ENCODE data around the gene FGD6. TPM values are rescaled to one million over a fixed set of nuclear protein-coding genes. Genes with fewer than 3 reads are reported as not detected.

The FGD6 gene
- total RNA-seq, 1 experiment from 2014 or later = 14.3 TPM

DNA sequence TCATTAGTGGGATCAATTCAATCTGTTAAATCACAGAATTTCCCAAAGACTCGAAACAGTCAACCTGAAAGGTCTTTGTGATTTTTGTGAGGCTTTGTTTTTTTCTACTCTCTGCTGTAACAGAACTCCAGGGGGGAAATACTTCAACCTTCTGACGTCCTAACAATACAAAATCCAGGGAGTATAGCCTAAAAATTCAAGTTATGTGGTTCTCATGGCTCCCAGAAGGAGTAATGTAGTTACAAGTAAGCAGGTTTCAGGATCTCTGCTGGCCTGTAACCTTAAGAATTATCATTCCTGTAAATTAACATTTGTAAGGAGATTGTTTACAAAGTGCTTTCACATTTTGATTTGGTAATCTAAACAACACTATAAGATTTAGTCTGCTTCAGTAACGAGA, 40.3 kb upstream of the FGD6 start:
- DNase-seq (no peak), ATAC-seq (no peak)
- BruUV-seq (replicated peaks) = no TSS peak
- no peak for TF ChIP-seq EZH2phosphoT487 (IDR thresholded peaks at IDR 0.05; ENCODE audit: borderline replicate concordance, low read length)
- TF ChIP-seq EZH2 (IDR thresholded peaks at IDR 0.05; ENCODE audit: low read length, unreplicated experiment) = no peak
- TF ChIP-seq, protein P1, sequence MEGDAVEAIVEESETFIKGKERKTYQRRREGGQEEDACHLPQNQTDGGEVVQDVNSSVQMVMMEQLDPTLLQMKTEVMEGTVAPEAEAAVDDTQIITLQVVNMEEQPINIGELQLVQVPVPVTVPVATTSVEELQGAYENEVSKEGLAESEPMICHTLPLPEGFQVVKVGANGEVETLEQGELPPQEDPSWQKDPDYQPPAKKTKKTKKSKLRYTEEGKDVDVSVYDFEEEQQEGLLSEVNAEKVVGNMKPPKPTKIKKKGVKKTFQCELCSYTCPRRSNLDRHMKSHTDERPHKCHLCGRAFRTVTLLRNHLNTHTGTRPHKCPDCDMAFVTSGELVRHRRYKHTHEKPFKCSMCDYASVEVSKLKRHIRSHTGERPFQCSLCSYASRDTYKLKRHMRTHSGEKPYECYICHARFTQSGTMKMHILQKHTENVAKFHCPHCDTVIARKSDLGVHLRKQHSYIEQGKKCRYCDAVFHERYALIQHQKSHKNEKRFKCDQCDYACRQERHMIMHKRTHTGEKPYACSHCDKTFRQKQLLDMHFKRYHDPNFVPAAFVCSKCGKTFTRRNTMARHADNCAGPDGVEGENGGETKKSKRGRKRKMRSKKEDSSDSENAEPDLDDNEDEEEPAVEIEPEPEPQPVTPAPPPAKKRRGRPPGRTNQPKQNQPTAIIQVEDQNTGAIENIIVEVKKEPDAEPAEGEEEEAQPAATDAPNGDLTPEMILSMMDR (conservative IDR thresholded peaks at IDR 0.05; ENCODE audit: low read depth, low read length) = no peak
- peaks cover 8% of the 10 kb centered on the region; the same call in 1 of the 2 replicates for H3K79me2 ChIP-seq (ENCODE audit: low read length)
- no peaks in the 10 kb centered on the region for H3F3A ChIP-seq (ENCODE audit: low read length, unreplicated experiment)
- intact Hi-C loops (cut with micrococcal nuclease) = no loop called here
- H3K4me3 ChIP-seq (ENCODE audit: low read length) = no peak overlapping the region
- no peak overlapping the region for H3K9ac ChIP-seq (ENCODE audit: low read length)
- no peaks in the 10 kb centered on the region for H3K9me3 ChIP-seq (ENCODE audit: low read length)
- H3K9me2 ChIP-seq (replicated peaks; ENCODE audit: low read length) = no peaks in the 10 kb centered on the region
- no peaks in the 10 kb centered on the region; the same call in 1 of the 2 replicates for H4K20me1 ChIP-seq (ENCODE audit: low read length)
- peaks cover 66% of the 10 kb centered on the region for H3K36me3 ChIP-seq (ENCODE audit: low read depth, low read length)
- peaks cover 15% of the 10 kb centered on the region for H3K4me1 ChIP-seq (ENCODE audit: insufficient read depth, low read length)
- H3K4me2 ChIP-seq (ENCODE audit: low read length) = no peak overlapping the region
- no peaks in the 10 kb centered on the region for H3K27me3 ChIP-seq (ENCODE audit: low read length)
- CTCF ChIA-PET = no interaction called here
- POLR2A ChIA-PET (ENCODE audit: unreplicated experiment) = no interaction called here
- no peak overlapping the region for H2AFZ ChIP-seq (ENCODE audit: low read length)
- H3K27ac ChIP-seq (ENCODE audit: low read length) = no peak overlapping the region

DNA sequence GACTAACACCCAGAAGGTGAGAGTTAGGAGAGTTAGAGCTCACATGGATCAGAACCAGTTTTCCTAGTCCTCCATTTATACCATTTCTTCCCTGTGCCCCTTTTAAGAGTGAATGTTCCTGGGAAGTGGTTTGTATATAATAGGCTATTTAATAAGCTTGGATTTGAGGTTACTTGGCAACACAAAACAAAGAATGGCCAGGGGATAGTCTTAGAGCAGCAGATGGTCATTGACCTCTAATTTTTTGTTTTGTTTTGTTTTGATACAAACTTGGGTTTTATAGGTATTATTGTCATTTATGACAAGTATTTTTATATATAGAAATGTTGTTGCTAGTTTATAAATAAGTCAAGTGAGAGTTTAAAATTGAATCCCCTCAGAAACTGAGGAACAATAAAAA, 36.1 kb upstream of the FGD6 start:
- Histone ChIP-seq H3K9me2 (replicated peaks; ENCODE audit: low read length) (no peaks in the 10 kb centered on the region), H3K9ac (ENCODE audit: low read length) (no peak overlapping the region), H3K36me3 (ENCODE audit: low read depth, low read length) (peaks cover 53% of the 10 kb centered on the region), H3F3A (ENCODE audit: low read length, unreplicated experiment) (no peaks in the 10 kb centered on the region), H2AFZ (ENCODE audit: low read length) (no peak overlapping the region), H3K79me2 (ENCODE audit: low read length) (peaks cover 33% of the 10 kb centered on the region), H3K27me3 (ENCODE audit: low read length) (no peaks in the 10 kb centered on the region), H3K27ac (ENCODE audit: low read length) (no peak overlapping the region), H3K4me1 (ENCODE audit: insufficient read depth, low read length) (peaks cover 5% of the 10 kb centered on the region; the same call in 1 of the 2 replicates), H3K4me3 (ENCODE audit: low read length) (no peak overlapping the region), H3K9me3 (ENCODE audit: low read length) (no peaks in the 10 kb centered on the region), H4K20me1 (ENCODE audit: low read length) (no peaks in the 10 kb centered on the region; the same call in 1 of the 2 replicates), H3K4me2 (ENCODE audit: low read length) (no peak overlapping the region)
- ATAC-seq (no peak), DNase-seq (no peak)
- BruUV-seq (replicated peaks) = no TSS peak
- TF ChIP-seq, protein P1 (conservative IDR thresholded peaks at IDR 0.05; ENCODE audit: low read depth, low read length) = no peak
- TF ChIP-seq EZH2phosphoT487 (IDR thresholded peaks at IDR 0.05; ENCODE audit: borderline replicate concordance, low read length) = no peak
- intact Hi-C loops (cut with micrococcal nuclease) = no loop called here
- ChIA-PET CTCF (no interaction called here), POLR2A (ENCODE audit: unreplicated experiment) (no interaction called here)

DNA sequence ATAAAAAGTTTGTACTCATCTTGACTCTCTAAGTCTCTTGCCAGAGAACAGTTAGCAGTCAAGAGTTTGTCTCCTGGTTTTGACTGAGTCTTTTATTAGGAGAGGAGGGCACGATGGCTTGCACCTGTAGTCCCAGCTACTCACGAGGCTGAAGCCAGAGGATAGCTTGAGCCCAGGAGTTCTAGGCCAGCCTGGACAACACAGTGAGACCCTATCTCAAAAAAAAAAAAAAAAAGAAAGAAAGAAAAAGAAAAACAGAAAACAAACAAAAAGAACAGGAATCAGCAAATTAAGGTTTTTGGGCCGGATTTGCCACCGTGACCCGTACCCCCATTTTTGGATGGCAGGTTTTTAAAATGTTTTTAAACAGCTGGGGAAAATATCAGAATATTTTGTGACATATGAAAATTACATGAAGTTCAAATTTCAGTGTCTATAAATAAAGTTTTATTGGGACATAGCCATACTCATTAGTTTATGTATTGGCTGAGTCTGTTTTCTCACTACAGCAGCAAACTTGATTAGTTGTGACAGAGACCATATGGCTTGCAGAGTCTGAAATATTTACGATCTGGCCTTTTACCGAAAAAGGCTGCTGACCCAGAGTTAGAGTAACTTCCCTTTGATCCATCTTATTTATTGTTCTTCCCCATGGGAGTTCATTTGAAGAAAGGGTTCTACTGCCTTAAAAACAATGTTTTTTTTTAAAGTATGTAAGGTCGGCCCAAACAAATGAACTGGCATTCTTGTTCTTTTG, 31.5 kb upstream of the FGD6 start:
- CTCF ChIA-PET = no interaction called here
- no peak overlapping the region for H3K4me2 ChIP-seq (ENCODE audit: low read length)
- POLR2A ChIA-PET (ENCODE audit: unreplicated experiment) = no interaction called here

More for the DNA sequence above, 31.5 kb upstream of the FGD6 start:
- Histone ChIP-seq H3K27ac (ENCODE audit: low read length) (no peak overlapping the region), H3K4me1 (ENCODE audit: insufficient read depth, low read length) (no peaks in the 10 kb centered on the region), H4K20me1 (ENCODE audit: low read length) (peaks cover 7% of the 10 kb centered on the region; the same call in 1 of the 2 replicates), H3F3A (ENCODE audit: low read length, unreplicated experiment) (no peaks in the 10 kb centered on the region), H3K9me3 (ENCODE audit: low read length) (no peaks in the 10 kb centered on the region), H3K27me3 (ENCODE audit: low read length) (no peaks in the 10 kb centered on the region), H3K36me3 (ENCODE audit: low read depth, low read length) (peaks cover 35% of the 10 kb centered on the region), H3K9ac (ENCODE audit: low read length) (no peak overlapping the region), H3K79me2 (ENCODE audit: low read length) (peaks cover 79% of the 10 kb centered on the region), H3K4me3 (ENCODE audit: low read length) (no peak overlapping the region), H2AFZ (ENCODE audit: low read length) (no peak overlapping the region), H3K9me2 (replicated peaks; ENCODE audit: low read length) (no peaks in the 10 kb centered on the region)
- DNase-seq (no peak), ATAC-seq (no peak)
- BruUV-seq (replicated peaks) = no TSS peak
- intact Hi-C loops (cut with micrococcal nuclease) = no loop called here
- no peak for TF ChIP-seq EZH2phosphoT487 (IDR thresholded peaks at IDR 0.05; ENCODE audit: borderline replicate concordance, low read length)
